ENCODE data around the gene AGAP6. TPM values are rescaled to one million over a fixed set of nuclear protein-coding genes. Genes with fewer than 3 reads are reported as not detected.
"Not testable (repeated sequence)": the region's sequence is repeated elsewhere in the genome, so short reads cannot be mapped to it uniquely, and the experiment has no call there.

AGAP6 gene
- total RNA-seq, 1 donor from 2014 or later, result 19.2 TPM

- no peak overlapping the region for H3K4me3 Mint-ChIP-seq (ENCODE audit: low read depth)
- TF ChIP-seq CTCF (IDR thresholded peaks at IDR 0.05; ENCODE audit: unreplicated experiment), result no peak
- H3K27me3 Mint-ChIP-seq, result peaks cover 6% of the 10 kb centered on the region
- DNase-seq (ENCODE audit: low spot score, unreplicated experiment), result no peak
- no peaks in the 10 kb centered on the region for H3K9me3 Mint-ChIP-seq (ENCODE audit: low read depth)
- no peak overlapping the region for H3K27ac Mint-ChIP-seq
- H3K36me3 Mint-ChIP-seq (ENCODE audit: insufficient read depth), result no peaks in the 10 kb centered on the region
- no peaks in the 10 kb centered on the region for H3K4me1 Mint-ChIP-seq (ENCODE audit: low read depth)
These were observed 37.4 kb downstream of the AGAP6 start for GRCh38 chr10:50025627-50026026.

- Mint-ChIP-seq H3K27me3 (peaks cover 6% of the 10 kb centered on the region), H3K9me3 (ENCODE audit: low read depth) (no peaks in the 10 kb centered on the region), H3K4me3 (ENCODE audit: low read depth) (no peak overlapping the region), H3K27ac (no peak overlapping the region), H3K36me3 (ENCODE audit: insufficient read depth) (no peaks in the 10 kb centered on the region), H3K4me1 (ENCODE audit: low read depth) (no peaks in the 10 kb centered on the region)
- no peak for TF ChIP-seq CTCF (IDR thresholded peaks at IDR 0.05; ENCODE audit: unreplicated experiment)
- DNase-seq (ENCODE audit: low spot score, unreplicated experiment), result no peak
These were observed 39.0 kb downstream of the AGAP6 start for GRCh38 chr10:50027195-50027594.

GRCh38 chr10:50033481-50033880, 45.3 kb downstream of the AGAP6 start:
- H3K36me3 Mint-ChIP-seq (ENCODE audit: insufficient read depth), result no peaks in the 10 kb centered on the region
- H3K4me1 Mint-ChIP-seq (ENCODE audit: low read depth), result peaks cover 4% of the 10 kb centered on the region
- H3K27ac Mint-ChIP-seq, result no peak overlapping the region
- H3K4me3 Mint-ChIP-seq (ENCODE audit: low read depth), result no peak overlapping the region
- no peak for TF ChIP-seq CTCF (IDR thresholded peaks at IDR 0.05; ENCODE audit: unreplicated experiment)
- peaks cover 3% of the 10 kb centered on the region for H3K27me3 Mint-ChIP-seq
- H3K9me3 Mint-ChIP-seq (ENCODE audit: low read depth), result no peaks in the 10 kb centered on the region
- no peak for DNase-seq (ENCODE audit: low spot score, unreplicated experiment)

- not testable (repeated sequence) for H3K27ac Mint-ChIP-seq; DNase-seq (ENCODE audit: low spot score, unreplicated experiment); H3K9me3 Mint-ChIP-seq (ENCODE audit: low read depth); H3K36me3 Mint-ChIP-seq (ENCODE audit: insufficient read depth); H3K27me3 Mint-ChIP-seq; H3K4me3 Mint-ChIP-seq (ENCODE audit: low read depth); H3K4me1 Mint-ChIP-seq (ENCODE audit: low read depth)
These were observed 47.1 kb downstream of the AGAP6 start for GRCh38 chr10:50035337-50035736.

GRCh38 chr10:50044941-50045664, 56.9 kb downstream of the AGAP6 start:
- no peak for DNase-seq (ENCODE audit: low spot score, unreplicated experiment)
- no peak overlapping the region for H3K4me3 Mint-ChIP-seq (ENCODE audit: low read depth)
- no peaks in the 10 kb centered on the region for H3K36me3 Mint-ChIP-seq (ENCODE audit: insufficient read depth)
- no peak for TF ChIP-seq CTCF (IDR thresholded peaks at IDR 0.05; ENCODE audit: unreplicated experiment)
- H3K9me3 Mint-ChIP-seq (ENCODE audit: low read depth), result no peaks in the 10 kb centered on the region
- H3K4me1 Mint-ChIP-seq (ENCODE audit: low read depth), result no peaks in the 10 kb centered on the region
- peaks cover 3% of the 10 kb centered on the region for H3K27me3 Mint-ChIP-seq
- no peak overlapping the region for H3K27ac Mint-ChIP-seq

- H3K27ac Mint-ChIP-seq; H3K4me1 Mint-ChIP-seq (ENCODE audit: low read depth); H3K27me3 Mint-ChIP-seq; H3K9me3 Mint-ChIP-seq (ENCODE audit: low read depth); H3K36me3 Mint-ChIP-seq (ENCODE audit: insufficient read depth); H3K4me3 Mint-ChIP-seq (ENCODE audit: low read depth); DNase-seq (ENCODE audit: low spot score, unreplicated experiment): not testable (repeated sequence)
These were observed 58.3 kb downstream of the AGAP6 start for GRCh38 chr10:50046457-50046856.

GRCh38 chr10:50047594-50047993, 59.4 kb downstream of the AGAP6 start:
- H3K9me3 Mint-ChIP-seq (ENCODE audit: low read depth); H3K36me3 Mint-ChIP-seq (ENCODE audit: insufficient read depth); H3K4me1 Mint-ChIP-seq (ENCODE audit: low read depth); H3K27me3 Mint-ChIP-seq; H3K27ac Mint-ChIP-seq; DNase-seq (ENCODE audit: low spot score, unreplicated experiment); H3K4me3 Mint-ChIP-seq (ENCODE audit: low read depth): not testable (repeated sequence)

GRCh38 chr10:50051995-50052660, 63.9 kb downstream of the AGAP6 start:
- H3K27me3 Mint-ChIP-seq; H3K4me3 Mint-ChIP-seq (ENCODE audit: low read depth); H3K4me1 Mint-ChIP-seq (ENCODE audit: low read depth); H3K9me3 Mint-ChIP-seq (ENCODE audit: low read depth); H3K27ac Mint-ChIP-seq; H3K36me3 Mint-ChIP-seq (ENCODE audit: insufficient read depth); DNase-seq (ENCODE audit: low spot score, unreplicated experiment): not testable (repeated sequence)

GRCh38 chr10:50052778-50053376, 64.7 kb downstream of the AGAP6 start:
- not testable (repeated sequence) for H3K4me3 Mint-ChIP-seq (ENCODE audit: low read depth); H3K36me3 Mint-ChIP-seq (ENCODE audit: insufficient read depth); H3K4me1 Mint-ChIP-seq (ENCODE audit: low read depth); DNase-seq (ENCODE audit: low spot score, unreplicated experiment); H3K9me3 Mint-ChIP-seq (ENCODE audit: low read depth); H3K27me3 Mint-ChIP-seq
- peak overlapping the region; percentile 29 for H3K27ac Mint-ChIP-seq

Measured in progenitor cell of endocrine pancreas (in vitro differentiated cells).